HG03469 (cell line): Measurements from ENCODE around the gene MYMK.

Experiments
- ATAC-seq: cut with Tn5 transposase; IDR thresholded peaks from one replicate; pipeline ENCODE4 v1.9.1; 2021; ENCODE audit warnings: mild to moderate bottlenecking, moderate library complexity, moderate number of reproducible peaks; ENCODE audit not compliant: unreplicated experiment

Gene MYMK

DNA sequence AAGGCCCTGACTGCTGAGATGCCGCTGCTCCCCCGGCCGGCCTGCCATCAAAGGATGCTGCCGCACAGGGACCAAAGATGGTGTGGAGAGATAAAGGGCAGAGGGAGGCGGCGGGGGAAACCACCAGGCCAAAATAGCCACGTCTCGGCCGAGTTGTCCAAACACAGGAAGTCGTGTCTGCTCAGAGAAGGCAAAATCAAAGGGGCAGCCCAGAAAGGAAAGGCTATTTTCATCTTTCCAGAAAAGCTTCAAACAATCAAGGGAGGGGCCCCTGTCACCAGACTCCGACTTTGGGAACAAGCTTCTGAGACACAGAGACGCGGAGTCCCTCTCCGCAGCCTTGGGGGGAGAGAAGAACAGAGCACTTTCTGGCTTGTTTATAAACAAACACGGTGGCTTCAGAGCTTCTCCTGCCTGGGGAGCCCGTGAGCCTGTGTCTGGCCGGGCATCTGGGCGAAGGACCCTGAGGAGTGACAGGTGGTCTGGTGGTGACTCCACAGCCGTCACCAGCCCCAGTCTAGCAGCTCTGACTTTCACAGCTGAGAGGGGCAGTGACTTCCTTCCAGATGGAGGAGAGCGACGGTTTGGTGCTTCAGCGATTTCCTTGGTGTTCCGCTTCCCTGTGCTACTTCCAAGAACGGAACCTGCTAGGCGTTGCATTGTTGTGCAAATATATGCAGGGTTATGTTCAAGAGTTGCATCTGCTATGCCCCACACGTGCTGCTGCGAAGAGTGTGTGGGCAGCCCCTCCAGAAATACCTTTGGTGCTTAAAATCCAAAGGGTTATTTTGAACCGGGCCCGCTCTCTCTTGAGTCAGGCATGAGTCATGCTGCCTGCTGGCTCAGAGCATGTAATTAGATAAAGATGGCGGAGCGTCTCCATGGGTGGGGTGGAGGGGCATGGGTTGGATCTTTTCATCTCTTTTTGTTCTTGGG is 33.7 kb upstream of the MYMK start:
- ATAC-seq: no peak

DNA sequence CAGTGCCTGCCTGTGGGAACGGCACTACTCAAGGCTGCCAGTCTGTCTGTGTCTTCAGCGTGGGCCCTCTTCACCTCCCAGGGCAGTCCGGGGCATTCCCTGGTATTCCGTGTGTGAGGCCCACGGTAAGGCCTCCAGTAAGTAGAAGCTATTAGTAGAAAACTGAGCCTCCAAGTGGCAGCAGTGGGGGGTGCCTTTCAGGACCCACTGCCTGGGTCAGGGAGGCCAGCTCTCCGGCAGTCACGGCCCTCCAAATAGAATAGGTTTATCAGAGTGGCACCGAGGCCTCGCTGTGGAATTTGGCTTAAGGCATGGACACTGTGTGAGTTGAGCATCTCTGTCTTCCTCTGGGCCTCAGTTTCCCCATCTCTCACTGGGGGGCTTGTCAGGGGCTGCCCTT is 32.8 kb upstream of the MYMK start:
- ATAC-seq: no peak

DNA sequence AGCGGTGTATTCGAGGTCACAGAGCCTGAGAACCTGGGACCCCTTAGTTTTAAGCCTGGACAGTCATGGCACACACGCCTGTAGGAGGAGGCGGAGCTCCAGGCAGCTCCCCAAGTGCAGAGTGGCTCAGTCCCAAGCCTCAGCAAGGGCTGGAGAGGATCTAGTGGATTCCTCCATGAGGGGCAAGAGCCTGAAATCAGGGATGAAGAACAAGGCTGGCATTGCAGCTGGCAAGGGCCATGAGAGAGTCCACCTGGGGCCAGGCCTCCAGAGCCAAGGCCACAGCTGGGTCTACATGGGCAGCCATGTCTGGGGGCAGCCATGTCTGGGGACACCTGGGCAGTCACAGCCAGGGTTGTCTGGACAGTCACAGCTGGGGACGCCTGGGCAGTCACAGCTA is 31.6 kb upstream of the MYMK start:
- ATAC-seq: no peak

DNA sequence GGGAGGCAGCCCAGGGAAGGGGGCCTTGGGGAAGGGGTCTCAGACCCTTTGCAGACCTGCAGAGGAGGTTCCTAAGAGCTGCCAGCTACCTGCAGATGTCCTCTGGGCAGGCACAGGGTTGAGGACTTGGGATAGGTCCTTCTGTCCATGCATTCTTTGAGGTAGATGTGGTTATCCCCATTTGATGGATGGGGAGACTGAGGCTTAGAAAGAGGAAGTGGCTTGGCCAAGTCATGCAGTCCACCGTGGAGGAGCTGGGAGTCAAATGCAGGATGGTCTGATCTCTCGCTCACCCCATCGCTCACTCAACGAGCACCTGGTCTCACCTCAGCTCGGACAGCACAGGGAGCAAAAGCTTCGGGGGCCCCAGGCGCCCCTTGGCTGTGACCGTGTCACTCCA is 30.0 kb upstream of the MYMK start:
- ATAC-seq: no peak

DNA sequence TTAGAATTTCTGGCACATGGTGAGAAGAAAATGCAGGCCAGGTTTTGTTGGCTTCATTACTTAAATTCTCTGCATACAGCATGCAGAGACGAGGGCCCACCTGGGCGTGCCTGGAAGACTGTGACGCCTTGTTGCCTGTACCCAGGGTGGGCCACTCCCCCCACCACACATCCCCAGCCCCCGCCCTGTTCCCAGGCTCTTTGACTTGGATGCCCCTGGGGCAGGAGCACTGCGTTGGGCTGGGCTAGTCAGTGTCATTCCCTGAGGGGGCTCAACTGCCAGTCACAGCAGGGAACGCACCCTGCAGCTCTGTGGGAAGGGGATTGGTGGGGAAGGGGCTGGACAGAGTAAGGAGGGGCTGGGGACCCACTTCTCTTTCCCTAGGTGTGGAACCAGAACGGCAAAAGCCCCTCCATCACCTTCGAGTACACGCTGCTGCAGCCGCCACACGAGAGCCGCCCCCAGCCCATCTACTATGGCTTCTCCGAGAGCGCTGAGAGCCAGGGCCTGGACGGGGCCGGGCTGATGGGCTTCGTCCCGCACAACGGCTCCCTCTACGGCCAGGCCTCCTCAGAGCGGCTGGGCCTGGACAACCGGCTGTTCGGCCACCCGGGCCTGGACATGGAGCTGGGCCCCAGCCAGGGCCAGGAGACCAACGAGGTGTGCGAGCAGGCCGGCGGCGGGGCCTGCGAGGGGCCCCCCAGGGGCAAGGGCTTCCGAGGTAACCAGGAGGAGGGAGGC is 29.4 kb upstream of the MYMK start:
- no peak for ATAC-seq

DNA sequence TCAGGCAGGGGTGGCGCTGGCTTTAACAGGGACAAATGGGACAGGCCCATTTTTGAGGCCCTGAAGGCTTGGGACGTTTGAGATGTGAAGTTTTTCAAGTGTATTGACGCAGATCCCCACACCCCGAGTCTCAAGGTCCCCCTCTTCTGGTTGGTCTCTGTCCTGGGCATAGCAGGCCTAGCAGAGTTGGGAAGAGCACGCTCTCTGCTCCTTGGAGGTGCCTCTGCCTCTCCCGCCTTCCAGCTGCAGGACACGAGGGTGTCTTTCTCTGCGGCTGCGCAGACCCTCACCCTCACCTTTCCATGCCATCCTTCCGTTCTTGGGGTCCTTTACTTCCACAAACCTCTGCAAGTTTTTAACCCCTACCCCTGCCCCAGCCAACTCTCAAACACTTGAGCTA is 28.4 kb upstream of the MYMK start:
- no peak for ATAC-seq

DNA sequence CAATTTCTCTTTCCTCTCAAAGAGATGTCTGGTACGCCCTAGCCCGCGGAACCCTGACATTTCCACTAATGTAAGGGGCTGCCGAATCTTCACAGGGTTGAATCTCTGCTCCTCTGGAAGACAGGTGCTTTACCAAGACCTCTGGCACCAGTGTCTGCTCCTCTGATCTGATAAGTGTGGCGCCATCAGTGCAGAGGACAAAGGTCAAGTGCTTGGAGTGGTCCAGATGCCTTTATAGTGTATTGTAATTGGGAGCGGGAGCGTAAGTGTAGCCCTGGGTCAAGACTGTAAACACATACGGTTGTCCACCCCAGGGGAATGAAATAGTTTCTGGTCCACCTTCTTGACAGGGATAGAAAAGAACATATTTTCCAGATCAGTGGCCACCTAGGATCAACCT is 27.5 kb upstream of the MYMK start:
- no peak for ATAC-seq

DNA sequence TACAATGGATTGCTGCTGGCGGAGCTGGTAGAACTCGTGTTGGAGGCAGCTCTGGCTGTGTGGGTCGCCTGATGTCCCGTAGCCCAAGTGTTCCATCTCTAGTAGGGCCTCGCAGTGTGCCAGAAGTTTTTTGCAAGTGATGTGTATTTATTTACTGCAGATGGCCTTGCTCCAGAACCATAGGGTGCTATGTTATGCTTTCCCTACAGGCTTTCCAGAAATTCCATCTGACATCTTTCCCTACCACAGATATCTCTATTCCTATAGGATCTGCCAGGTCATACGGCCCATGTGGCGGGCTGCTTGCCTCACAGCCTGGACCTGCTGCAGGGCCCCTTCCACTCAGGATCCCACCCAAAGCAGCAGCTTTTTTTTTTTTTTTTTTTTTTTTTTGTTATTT is 26.7 kb upstream of the MYMK start:
- ATAC-seq: no peak

DNA sequence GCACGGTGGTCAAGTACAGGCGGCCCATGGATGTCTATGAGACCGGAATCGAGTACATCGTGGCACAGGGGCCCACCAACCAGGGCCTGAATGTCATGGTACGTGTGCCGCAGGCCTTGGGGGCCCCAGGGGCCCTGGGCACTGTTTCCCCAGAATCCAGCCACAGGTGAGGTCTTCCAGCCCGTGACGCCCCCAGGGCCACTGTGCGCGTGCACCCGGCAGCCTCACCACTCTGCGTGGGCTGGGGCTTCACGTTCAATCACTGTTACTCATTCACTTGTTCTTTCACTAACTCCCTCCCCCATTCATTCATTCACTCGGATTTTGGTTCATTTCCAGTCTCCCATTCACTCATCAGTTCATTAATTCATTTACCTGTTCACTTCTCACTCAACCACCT is 22.4 kb upstream of the MYMK start:
- ATAC-seq: no peak

DNA sequence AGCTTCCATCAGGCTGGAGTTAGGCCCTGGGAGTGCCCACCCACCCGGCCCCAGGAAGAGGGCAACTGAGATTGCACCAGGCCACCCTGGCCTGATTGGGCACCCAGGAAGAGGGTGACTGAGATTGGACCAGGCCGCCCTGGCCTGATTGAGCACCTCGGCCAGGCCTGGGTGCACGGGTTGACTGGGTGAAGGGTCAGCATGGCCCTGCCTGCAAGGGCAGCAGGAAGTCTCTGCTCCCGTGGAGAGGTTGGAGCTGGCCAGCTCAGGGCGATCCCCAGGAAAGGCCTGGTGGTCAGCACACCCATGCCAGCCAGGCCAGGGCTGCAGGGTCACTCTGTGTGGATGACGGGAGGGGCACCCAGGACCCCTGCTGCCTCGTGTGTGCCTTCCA is 21.5 kb upstream of the MYMK start:
- no peak for ATAC-seq

DNA sequence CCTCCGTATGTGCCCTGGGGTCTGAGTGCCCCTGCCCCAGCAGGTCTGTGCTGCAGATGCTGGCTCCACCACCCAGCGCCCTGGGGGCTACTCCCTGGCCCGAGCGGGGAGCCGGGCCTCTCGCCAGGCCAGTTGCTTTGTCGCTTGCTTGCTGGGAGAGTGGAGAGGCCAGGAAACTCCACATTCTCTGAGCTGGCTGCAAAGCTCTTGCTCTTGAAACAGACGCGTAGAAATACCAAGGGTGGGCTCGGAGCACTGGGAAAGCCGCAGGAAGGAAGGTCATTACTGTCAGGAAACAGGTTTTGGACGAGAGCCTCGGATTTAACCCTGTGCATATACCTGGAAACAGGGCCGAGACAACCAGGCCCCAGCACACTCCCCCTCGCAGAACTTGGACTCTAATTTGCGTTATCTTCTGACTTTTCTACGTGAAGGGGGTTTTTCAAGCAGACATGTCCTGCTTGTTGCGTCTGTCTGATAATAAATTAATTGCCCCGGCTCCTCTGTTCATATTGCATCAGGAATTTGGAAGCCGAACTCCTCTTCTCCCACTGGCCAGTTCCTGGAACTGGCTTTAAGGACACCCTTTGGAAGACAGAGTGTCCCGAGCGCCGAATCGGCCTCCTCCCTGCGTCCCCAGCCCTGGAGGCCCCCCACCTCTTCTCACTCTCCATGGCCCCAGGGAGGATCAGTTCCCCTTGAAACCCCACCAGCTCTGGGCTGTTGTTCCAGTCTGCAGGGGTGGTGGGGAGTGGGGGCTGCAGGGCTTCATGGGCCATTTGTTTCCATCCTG is 20.9 kb upstream of the MYMK start:
- ATAC-seq: no peak

DNA sequence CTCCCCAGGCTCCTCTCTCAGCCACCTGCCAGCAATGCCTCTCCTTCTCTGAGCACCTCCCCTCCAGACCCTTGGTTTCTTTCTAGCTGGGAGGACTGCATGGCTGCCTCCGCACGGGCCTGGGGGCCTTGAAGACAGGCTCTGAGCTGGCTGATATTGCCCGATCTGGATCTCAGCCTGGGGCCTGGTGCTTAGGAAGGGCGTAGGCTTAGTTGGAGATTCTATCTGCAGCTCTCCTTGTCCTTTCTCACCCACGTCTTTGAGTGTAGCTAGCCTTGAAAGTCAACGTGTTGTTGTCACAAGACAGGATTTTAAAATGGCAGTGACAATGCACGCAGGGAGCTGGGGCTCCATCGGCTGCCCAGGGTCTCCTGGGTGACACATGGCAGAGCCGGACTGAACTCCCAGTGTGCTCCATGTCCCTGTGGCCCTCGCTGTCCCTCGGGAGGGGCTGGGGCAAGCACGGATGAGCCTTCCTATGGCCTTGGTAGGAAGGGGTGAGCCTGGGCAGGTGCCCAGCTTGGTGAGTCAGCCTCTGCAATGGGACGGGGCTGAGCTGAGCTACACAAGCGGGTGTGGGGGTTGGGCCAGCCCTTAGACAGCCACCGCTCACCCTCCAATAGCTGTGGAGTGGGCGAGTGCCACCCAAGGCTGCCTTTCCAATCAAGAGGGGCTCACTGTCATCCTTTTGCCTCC is 19.2 kb upstream of the MYMK start:
- ATAC-seq: no peak

DNA sequence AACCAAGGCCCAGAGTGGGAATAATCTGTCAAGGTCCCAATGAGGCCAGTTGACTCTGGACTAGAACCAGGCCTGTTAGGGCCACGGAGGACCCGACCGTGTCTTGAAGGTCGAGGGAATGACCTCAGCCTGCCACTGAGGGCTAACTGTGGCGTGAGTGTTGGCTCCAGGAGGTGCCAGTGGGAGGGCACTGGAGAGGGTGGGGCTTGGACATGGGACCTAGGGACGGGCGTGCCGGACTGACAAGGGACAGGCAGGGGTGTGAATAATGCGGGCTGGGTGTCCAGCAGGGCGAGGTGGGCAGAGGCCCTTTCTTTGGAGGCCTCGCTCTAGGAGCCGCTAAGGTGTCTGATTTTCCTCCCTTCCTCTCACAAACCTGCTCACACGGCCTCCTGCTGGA is 17.2 kb upstream of the MYMK start:
- ATAC-seq: no peak

DNA sequence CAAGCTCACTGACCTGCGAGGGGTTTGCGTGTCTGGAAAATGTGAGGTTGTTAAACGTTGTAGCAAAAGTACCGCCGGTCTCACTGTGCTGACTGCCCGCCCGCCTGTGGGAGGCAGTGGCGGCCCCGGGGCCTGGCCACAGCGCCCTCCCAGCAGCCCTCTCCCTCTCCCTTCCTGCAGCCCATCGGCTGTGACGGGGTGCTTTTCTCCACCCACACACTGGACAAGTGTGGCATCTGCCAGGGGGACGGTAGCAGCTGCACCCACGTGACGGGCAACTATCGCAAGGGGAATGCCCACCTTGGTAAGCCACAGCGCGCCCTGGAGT is 15.9 kb upstream of the MYMK start:
- ATAC-seq: no peak

DNA sequence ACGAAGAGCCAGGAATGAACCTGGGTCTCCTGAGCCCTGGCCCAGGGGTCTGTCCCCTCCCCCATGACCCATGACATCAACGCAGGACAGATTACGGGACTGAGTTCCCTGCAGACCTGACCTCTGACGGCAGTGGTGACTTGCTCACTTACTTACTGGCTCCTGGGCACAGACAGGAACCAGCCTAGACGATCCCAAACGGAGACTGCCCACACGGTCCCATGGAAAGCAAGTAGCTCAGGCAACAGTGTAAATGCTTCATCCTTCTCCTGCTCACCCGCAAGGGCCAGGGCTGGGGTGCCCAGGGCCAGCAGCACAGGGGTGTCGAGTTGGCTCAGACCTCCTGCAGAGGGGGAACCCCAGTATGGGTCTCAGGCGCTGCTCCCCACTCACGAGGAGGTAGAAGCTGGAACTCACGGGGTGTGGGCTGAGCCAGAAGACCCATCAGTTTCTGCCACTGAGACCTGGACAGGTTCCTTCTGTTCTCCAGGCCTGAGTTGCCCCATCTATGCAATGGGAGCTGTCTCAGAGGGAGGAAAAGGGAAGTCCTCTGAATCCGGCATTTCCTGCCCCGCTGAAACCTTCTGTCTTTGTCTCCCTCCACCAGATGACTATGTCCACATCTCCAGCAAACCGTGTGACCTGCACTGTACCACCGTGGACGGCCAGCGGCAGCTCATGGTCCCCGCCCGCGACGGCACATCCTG is 15.4 kb upstream of the MYMK start:
- no peak for ATAC-seq

DNA sequence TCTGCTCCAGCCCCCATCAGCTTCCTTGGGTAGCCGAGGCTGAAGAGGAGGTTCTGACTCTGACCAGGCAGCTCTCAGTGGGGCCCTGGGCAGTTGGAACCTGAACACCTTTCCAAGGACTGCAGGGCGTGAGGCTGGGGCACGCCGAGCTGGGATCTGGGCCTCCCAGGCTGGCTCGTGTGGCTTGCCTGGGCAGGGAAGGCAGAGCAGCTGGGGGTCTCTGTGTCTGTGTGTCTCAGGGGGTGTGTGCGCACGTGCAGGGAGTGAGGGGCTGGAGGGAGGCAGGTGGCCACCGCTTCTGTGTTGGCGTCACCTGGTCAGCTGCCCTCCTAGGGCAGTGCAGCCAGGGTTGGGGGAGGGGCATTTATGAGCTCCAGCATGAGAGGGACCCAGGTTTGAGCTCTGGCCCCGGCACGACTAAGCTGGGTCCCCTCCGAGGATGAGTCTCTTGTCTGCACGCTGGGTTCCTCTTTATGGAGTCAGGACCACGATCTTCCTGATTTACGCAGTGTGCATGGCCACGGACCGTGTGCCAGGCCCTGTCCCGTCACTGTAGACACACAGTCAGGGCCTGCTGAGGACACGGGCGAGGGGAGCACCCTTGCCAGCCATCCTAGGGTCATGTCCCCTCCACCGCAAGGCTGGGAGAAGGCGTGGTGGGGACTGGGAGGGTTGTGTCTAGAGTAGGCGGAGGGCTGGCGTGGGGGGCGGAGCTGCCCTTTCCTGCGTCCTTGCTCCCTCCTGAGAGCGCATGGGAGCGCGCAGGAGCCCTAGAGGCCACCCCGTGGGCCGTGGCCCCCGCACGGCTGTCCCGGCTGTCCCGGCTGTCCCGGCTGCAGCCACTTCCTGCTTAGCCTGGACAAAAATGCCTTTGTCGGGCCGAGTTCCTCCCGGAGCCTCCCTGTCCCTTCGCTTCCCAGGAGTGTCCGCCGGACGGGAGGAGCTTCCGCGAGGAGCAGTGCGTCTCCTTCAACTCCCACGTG is 14.4 kb upstream of the MYMK start:
- ATAC-seq: no peak

DNA sequence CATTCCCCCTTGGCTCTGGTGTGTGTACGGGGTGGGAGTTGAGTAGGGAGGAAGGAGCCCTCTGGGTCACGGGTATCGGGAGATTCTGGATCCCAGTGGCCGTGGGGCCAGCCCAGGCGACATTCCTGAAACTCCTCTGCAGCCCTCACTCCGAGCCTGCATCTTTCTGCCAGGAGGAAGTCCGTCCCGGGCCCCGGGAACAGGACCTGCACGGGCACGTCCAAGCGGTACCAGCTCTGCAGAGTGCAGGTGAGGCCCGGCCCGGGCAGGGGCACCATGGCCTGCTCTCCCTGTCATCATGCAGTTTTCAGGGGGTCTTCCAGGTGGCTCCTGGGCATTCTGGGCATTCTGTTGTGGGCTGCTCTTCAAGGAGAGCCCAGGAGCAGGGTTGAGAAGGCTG is 13.4 kb upstream of the MYMK start:
- ATAC-seq: no peak

DNA sequence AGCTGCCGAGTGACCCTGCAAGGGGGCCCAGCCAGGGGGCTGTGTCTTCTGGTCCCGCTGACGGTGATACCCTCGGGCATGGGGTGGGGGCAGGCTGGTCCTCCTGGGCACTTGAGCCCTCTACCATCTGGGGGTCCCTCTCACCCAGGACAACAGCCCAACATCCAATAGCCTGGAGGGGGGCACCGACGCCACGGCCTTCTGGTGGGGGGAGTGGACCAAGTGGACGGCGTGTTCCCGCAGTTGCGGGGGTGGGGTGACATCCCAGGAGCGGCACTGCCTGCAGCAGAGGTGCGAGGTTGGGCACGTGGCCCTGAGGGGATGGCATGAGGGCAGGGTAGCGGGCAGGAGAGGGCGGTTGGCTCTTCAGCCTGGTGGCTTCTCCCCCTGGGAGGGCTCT is 12.5 kb upstream of the MYMK start:
- ATAC-seq: no peak

DNA sequence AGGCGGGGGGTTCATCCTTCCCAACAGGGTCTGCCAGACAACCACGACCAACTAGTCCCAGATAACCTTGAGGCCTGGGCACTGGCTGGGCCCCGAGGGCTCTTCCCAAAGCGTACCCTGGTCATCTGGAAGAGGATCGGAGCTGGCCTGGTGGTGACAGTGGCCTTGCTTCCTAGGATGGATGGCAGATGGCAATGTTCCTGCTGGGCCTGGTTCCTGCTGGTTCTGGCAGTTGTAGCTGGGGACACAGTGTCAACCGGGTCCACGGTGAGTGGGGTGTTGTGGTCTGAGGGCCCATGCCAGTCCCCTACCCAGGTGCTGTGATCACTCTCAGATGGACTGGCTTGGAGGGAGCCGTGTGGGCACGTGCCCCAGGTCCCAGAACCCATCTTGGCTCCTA is 11.8 kb upstream of the MYMK start:
- ATAC-seq: no peak
